ENCODE results near the gene LRRC63. TPM values are rescaled to one million over a fixed set of nuclear protein-coding genes. Genes with fewer than 3 reads are reported as not detected.

LRRC63 gene
- total RNA-seq, 1 experiment from 2014 or later, result not detected

DNA sequence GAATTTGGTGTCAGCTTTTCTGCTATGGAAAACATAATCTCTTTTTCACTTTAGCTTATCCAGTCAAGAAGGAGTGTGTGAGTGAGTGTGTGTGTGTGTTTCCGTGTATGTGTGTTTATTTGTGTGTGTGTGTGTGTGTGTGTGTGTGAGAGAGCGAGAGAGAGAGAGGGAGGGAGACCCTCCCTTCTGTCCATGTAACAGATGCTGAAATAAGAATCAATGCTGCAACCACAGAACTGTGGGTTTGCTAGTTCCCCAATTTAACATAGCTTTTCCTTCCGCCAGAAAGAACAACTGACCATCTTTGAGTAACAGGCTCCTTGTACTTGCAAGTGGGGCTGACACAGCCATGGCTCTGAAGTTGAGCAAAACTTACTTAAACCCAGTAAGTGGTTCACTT lies 35.0 kb upstream of the LRRC63 start:
- H3K27me3 ChIP-seq (replicated peaks; ENCODE audit: control insufficient read depth, insufficient read depth, low read length), result no peaks in the 10 kb centered on the region
- Mint-ChIP-seq H3K9me3 (ENCODE audit: unreplicated experiment) (no peaks in the 10 kb centered on the region), H3K27ac (ENCODE audit: unreplicated experiment) (no peak overlapping the region), H3K36me3 (ENCODE audit: insufficient read depth, unreplicated experiment) (peaks cover 6% of the 10 kb centered on the region), H3K4me1 (ENCODE audit: low read depth, unreplicated experiment) (peaks cover 13% of the 10 kb centered on the region), H3K4me3 (ENCODE audit: unreplicated experiment) (no peak overlapping the region), H3K27me3 (ENCODE audit: insufficient read depth, unreplicated experiment) (no peaks in the 10 kb centered on the region)
- POLR2A ChIA-PET, result no interaction called here
- H3K4me3 ChIP-seq (ENCODE audit: low read depth, low read length), result no peak overlapping the region
- no TSS peak for BruUV-seq (replicated peaks)
- peaks cover 14% of the 10 kb centered on the region for H3K4me1 ChIP-seq
- no peaks in the 10 kb centered on the region for H3K36me3 ChIP-seq (ENCODE audit: control insufficient read depth, insufficient read depth, low read length)
- CTCF ChIA-PET, result no interaction called here
- intact Hi-C loops (cut with micrococcal nuclease; ENCODE audit: unreplicated experiment), result no loop called here
- TF ChIP-seq, protein P1, sequence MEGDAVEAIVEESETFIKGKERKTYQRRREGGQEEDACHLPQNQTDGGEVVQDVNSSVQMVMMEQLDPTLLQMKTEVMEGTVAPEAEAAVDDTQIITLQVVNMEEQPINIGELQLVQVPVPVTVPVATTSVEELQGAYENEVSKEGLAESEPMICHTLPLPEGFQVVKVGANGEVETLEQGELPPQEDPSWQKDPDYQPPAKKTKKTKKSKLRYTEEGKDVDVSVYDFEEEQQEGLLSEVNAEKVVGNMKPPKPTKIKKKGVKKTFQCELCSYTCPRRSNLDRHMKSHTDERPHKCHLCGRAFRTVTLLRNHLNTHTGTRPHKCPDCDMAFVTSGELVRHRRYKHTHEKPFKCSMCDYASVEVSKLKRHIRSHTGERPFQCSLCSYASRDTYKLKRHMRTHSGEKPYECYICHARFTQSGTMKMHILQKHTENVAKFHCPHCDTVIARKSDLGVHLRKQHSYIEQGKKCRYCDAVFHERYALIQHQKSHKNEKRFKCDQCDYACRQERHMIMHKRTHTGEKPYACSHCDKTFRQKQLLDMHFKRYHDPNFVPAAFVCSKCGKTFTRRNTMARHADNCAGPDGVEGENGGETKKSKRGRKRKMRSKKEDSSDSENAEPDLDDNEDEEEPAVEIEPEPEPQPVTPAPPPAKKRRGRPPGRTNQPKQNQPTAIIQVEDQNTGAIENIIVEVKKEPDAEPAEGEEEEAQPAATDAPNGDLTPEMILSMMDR (IDR thresholded peaks at IDR 0.05; ENCODE audit: insufficient read depth in 1 of 2, low read depth in 1 of 2, low read length in 1 of 2, severe bottlenecking in 1 of 2, unreplicated experiment in 1 of 2), result no peak
- DNase-seq, result no peak
- no peaks in the 10 kb centered on the region for H3K9me3 ChIP-seq

- H3K4me1 Mint-ChIP-seq (ENCODE audit: low read depth, unreplicated experiment), result peaks cover 19% of the 10 kb centered on the region
- H3K9me3 Mint-ChIP-seq (ENCODE audit: unreplicated experiment), result no peaks in the 10 kb centered on the region
- no peak overlapping the region for H3K4me3 Mint-ChIP-seq (ENCODE audit: unreplicated experiment)
- ChIA-PET POLR2A (no interaction called here), CTCF (no interaction called here)
- DNase-seq, result no peak
- TF ChIP-seq, protein P1 (IDR thresholded peaks at IDR 0.05; ENCODE audit: insufficient read depth in 1 of 2, low read depth in 1 of 2, low read length in 1 of 2, severe bottlenecking in 1 of 2, unreplicated experiment in 1 of 2), result no peak
- no peak overlapping the region for H3K27ac Mint-ChIP-seq (ENCODE audit: unreplicated experiment)
- Histone ChIP-seq H3K4me3 (ENCODE audit: low read depth, low read length) (no peak overlapping the region), H3K36me3 (ENCODE audit: control insufficient read depth, insufficient read depth, low read length) (no peaks in the 10 kb centered on the region), H3K27me3 (replicated peaks; ENCODE audit: control insufficient read depth, insufficient read depth, low read length) (no peaks in the 10 kb centered on the region), H3K4me1 (peaks cover 14% of the 10 kb centered on the region), H3K9me3 (no peaks in the 10 kb centered on the region)
- intact Hi-C loops (cut with micrococcal nuclease; ENCODE audit: unreplicated experiment), result no loop called here
- no TSS peak for BruUV-seq (replicated peaks)
- no peaks in the 10 kb centered on the region for H3K27me3 Mint-ChIP-seq (ENCODE audit: insufficient read depth, unreplicated experiment)
- no peaks in the 10 kb centered on the region for H3K36me3 Mint-ChIP-seq (ENCODE audit: insufficient read depth, unreplicated experiment)
Observed at GRCh38 chr13:46178143-46178542, 33.6 kb upstream of the LRRC63 start.

DNA sequence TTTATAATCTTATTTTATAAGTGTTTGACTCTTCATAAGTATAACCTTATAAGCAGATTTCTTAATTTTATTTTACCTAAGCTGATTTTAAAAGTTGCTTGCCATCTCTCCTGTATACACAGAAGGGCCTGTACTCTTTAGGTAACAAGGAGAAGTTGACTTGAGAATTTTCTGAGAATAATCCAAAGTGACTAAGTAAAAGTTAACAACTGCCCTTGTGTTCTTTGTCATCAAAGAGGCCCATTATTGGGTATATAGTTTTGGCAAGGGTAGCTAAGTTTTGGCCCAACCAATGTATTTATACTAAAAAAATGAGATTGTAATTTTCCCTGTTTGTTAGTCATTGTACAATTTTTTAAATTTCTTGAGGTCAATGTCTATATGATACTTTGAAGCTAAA lies 32.9 kb upstream of the LRRC63 start:
- no peaks in the 10 kb centered on the region for H3K27me3 Mint-ChIP-seq (ENCODE audit: insufficient read depth, unreplicated experiment)
- H3K27me3 ChIP-seq (replicated peaks; ENCODE audit: control insufficient read depth, insufficient read depth, low read length), result no peaks in the 10 kb centered on the region
- peaks cover 14% of the 10 kb centered on the region for H3K4me1 ChIP-seq
- no peak for DNase-seq
- TF ChIP-seq, protein P1 (IDR thresholded peaks at IDR 0.05; ENCODE audit: insufficient read depth in 1 of 2, low read depth in 1 of 2, low read length in 1 of 2, severe bottlenecking in 1 of 2, unreplicated experiment in 1 of 2), result no peak
- BruUV-seq (replicated peaks), result no TSS peak
- H3K9me3 ChIP-seq, result no peaks in the 10 kb centered on the region
- no peak overlapping the region for H3K4me3 Mint-ChIP-seq (ENCODE audit: unreplicated experiment)
- H3K4me3 ChIP-seq (ENCODE audit: low read depth, low read length), result no peak overlapping the region
- no peaks in the 10 kb centered on the region for H3K36me3 Mint-ChIP-seq (ENCODE audit: insufficient read depth, unreplicated experiment)
- H3K27ac Mint-ChIP-seq (ENCODE audit: unreplicated experiment), result no peak overlapping the region
- no peaks in the 10 kb centered on the region for H3K9me3 Mint-ChIP-seq (ENCODE audit: unreplicated experiment)
- POLR2A ChIA-PET, result no interaction called here
- CTCF ChIA-PET, result no interaction called here
- peaks cover 19% of the 10 kb centered on the region for H3K4me1 Mint-ChIP-seq (ENCODE audit: low read depth, unreplicated experiment)
- H3K36me3 ChIP-seq (ENCODE audit: control insufficient read depth, insufficient read depth, low read length), result no peaks in the 10 kb centered on the region
- intact Hi-C loops (cut with micrococcal nuclease; ENCODE audit: unreplicated experiment), result no loop called here

All from Caco-2 (cell line).